Mesodermal cell (in vitro differentiated cells): Measurements from ENCODE around the gene BEAN1.

Experiments
- H3K27ac ChIP-seq: 2 replicates; pipeline ENCODE4 v1.7.0; 2013; ENCODE audit warnings: mild to moderate bottlenecking, low read depth, low read length, moderate library complexity; ENCODE audit not compliant: severe bottlenecking
- H3K36me3 ChIP-seq: 2 replicates; pipeline ENCODE4 v1.7.1; 2013; ENCODE audit warnings: mild to moderate bottlenecking, low read length, moderate library complexity; ENCODE audit not compliant: control insufficient read depth, insufficient read depth
- H3K4me1 ChIP-seq: one replicate; pipeline ENCODE4 v1.7.1; 2013; ENCODE audit warnings: mild to moderate bottlenecking, low read length; ENCODE audit not compliant: insufficient read depth, control insufficient read depth, poor library complexity, severe bottlenecking
- H3K4me3 ChIP-seq: 2 replicates; pipeline ENCODE4 v1.7.0; 2013; ENCODE audit warnings: low read length, control low read depth, mild to moderate bottlenecking; ENCODE audit not compliant: insufficient read depth, poor library complexity, severe bottlenecking; ENCODE audit errors: extremely low read depth
- H3K9me3 ChIP-seq: 2 replicates; pipeline ENCODE4 v1.7.1; 2013; ENCODE audit warnings: mild to moderate bottlenecking, low read length, moderate library complexity; ENCODE audit not compliant: control insufficient read depth
- WGBS, 2 experiments: methylation state at CpG; one replicate each; pipeline ENCODE4 v1.1.5; 2013; ENCODE audit warnings: missing lambda C conversion rate in 2 of 2; ENCODE audit not compliant: insufficient coverage in 2 of 2; 5-methylcytosine and 5-hydroxymethylcytosine counted together

Gene BEAN1

DNA sequence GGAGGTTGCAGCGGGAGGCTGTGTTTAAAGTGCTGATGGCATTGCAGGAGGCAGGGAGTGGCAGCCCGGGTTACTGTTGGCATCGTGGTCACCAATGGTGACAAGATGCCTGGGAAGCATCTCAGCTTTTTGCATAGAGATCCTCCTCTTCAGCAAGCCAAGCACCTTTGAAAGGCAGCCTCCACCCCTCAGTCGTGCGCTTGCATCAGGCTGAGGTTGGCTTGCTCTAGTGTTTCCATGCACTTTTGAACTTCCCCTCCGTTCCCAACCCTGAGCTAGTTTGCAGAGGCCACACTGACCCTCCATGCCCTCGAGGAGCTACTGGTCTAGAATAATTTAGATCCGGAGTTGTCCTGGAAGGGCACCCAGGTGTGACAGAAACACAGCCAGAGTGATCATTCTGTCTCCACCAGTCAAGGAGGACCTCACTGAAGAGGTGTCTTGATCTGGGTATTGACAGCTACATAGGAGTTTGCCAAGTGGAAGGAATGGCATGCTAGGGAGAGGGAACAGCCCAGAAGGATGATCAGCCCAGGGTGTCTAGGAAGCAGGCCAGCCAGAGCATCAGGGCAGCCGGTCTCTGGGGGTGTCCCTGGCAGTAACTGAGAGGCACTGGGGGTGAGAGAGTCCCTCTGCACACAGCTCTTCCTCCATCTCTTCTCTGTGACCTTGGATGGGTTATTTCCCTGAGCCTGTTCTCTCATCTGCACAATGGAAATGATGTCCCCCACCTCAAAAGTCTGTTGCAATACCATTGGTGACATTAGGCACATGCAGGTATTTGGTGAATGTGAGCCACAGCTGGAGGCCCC lies 7.7 kb downstream of the BEAN1 start:
- Histone ChIP-seq H3K4me3 (no peak overlapping the region), H3K27ac (no peak overlapping the region), H3K9me3 (no peaks in the 10 kb centered on the region), H3K4me1 (peaks cover 7% of the 10 kb centered on the region), H3K36me3 (no peaks in the 10 kb centered on the region)
- 83 to 93% methylated on average over 7 of the region's 9 CpGs for WGBS, 2 experiments

DNA sequence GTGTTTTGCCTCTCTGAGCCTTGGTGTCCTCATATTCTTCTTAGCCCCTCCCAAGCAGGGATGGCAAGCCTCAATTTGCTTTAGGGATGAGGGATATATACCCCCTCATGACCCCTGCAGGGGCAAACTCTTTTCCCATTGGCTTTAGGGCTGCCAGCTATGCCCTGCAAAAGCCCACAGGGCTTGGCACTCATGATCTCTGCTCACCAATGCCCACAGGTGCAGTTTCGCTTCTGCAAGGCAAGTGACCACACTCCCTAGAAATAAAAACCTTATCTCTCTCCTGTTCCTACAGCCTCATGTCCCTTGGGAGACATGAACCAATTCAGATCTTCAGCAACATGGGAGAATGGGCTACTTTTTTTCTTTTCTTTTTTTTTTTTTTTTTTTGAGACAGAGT lies 8.8 kb downstream of the BEAN1 start:
- 100% methylated on average over 1 of the region's 1 CpG; no CpG with 5 or more reads in 1 of the 2 experiments for WGBS, 2 experiments
- Histone ChIP-seq H3K4me1 (peaks cover 7% of the 10 kb centered on the region), H3K9me3 (no peaks in the 10 kb centered on the region), H3K4me3 (no peak overlapping the region), H3K27ac (no peak overlapping the region), H3K36me3 (no peaks in the 10 kb centered on the region)

DNA sequence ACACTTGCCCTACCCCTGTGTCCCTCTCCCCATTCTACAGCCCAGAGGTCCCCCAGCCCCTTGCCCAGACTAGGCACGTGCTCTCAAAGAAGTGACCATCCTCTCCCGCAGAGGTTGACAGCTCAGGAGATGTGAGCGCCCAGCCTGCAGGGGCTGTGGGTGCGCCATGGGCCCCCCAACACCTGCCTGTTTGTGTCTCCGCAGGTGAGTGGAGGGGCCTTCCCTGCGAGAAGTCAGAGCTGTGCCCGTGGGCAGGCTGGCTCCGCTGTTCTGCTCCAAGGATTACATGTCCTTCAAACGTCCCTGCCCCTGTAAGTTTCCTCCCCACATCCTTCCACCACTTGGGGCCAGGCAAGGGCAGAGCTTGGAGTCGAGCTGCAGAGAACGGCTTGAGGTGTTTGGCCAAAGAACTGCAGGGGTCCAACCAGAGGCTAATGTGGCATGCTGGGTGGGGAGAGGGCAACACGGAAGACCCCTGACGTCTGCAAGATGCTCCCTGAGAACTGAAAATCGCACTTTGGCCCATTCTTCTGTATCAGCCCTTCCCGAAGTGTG lies 10.4 kb downstream of the BEAN1 start:
- no peaks in the 10 kb centered on the region for H3K36me3 ChIP-seq
- WGBS, 2 experiments: 81% methylated on average over 9 to 12 of the region's 15 CpGs
- peaks cover 7% of the 10 kb centered on the region for H3K4me1 ChIP-seq
- H3K9me3 ChIP-seq: no peaks in the 10 kb centered on the region
- H3K4me3 ChIP-seq: no peak overlapping the region
- H3K27ac ChIP-seq: no peak overlapping the region

DNA sequence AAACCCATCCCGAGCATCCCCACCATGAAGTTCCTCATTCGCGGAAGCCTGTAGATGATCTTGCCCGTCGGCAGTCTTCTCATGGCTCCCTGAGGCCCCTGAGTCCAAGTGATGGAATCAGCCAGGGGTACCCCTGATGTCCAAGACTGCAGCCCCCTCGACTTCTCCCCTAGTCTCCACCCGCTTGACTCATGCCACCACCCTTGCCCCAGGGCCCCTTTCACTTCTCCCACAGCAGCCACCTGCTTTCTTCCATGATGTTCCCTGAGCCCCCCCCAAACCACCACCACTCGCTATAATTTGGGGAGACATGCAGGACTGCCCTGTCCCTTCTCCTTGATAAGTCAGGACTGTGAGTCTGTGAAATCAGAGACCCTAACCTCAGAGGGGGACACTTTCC lies 11.4 kb downstream of the BEAN1 start:
- Histone ChIP-seq H3K4me3 (no peak overlapping the region), H3K9me3 (no peaks in the 10 kb centered on the region), H3K27ac (no peak overlapping the region), H3K4me1 (peaks cover 2% of the 10 kb centered on the region), H3K36me3 (no peaks in the 10 kb centered on the region)
- WGBS, 2 experiments: 94 to 95% methylated on average over 7 of the region's 8 CpGs

DNA sequence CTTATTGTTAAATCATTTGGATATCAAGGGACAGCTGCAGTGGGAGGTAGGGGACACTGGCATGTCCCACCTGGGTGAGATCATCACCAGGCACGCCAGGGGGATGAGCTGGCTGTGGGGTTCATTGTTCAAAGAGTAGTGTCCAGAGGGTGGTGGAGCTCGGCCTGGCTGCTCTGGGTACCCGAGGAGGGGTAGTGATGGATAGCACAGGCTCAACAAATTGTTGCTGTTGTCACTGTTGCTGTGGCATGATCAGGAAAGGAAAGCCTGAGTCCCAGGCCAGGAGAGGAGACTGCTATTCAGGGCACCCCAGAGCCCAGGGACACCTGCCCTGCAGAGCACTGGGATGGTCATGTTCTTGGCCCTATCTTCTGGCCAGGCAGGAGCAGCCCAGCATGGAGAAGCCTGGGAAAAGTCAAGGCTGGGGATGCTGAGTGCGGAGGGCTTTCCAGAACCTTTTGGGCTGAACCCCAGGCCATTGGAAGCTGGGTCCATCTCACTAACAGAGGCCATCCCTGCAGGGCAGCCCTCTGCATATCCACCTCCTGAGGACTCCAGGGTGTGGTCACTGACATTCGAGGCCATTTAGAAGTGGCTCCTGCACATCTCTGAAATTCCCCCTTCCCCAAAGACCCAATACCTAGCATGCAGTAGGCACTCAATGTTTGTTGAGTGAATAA lies 12.1 kb downstream of the BEAN1 start:
- WGBS, 2 experiments: 81 to 95% methylated on average over 5 of the region's 5 CpGs
- Histone ChIP-seq H3K9me3 (no peaks in the 10 kb centered on the region), H3K4me3 (no peak overlapping the region), H3K36me3 (no peaks in the 10 kb centered on the region), H3K27ac (no peak overlapping the region), H3K4me1 (no peaks in the 10 kb centered on the region)

DNA sequence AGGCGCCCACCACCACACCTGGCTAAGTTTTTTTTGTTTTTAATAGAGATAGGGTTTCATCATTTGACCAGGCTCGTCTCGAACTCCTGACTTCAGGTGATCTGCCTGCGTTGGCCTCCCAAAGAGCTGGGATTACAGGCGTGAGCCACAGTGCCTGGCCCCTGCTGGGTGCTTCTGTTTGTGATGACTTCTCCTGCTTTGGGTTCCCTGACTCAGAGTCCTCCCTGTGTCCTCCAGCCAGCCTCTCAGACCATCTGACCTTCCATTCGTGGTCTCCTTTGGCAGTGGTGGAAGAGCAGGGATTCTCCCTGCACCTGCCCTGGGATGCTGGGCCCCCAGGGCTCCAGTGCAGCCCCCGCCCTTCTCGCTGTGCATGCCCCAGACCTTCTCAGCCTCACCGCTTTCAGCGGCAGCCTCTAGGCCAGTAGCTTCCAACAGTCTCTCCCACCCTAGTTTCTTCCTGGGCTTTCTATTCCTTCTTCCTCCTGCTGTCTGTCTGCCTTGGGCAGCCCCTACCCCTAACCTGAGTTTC lies 13.2 kb downstream of the BEAN1 start:
- Histone ChIP-seq H3K27ac (no peak overlapping the region), H3K4me1 (no peaks in the 10 kb centered on the region)
- WGBS, 2 experiments: 84 to 94% methylated on average over 3 to 8 of the region's 10 CpGs

GRCh38 chr16:66440970-66441369 lies 13.9 kb downstream of the BEAN1 start:
- Histone ChIP-seq H3K36me3 (no peaks in the 10 kb centered on the region), H3K9me3 (no peaks in the 10 kb centered on the region), H3K4me1 (no peaks in the 10 kb centered on the region), H3K27ac (no peak overlapping the region), H3K4me3 (no peak overlapping the region)
- WGBS, 2 experiments: 88 to 96% methylated on average over 10 of the region's 11 CpGs

More for the DNA sequence above, 13.2 kb downstream of the BEAN1 start:
- Histone ChIP-seq H3K9me3 (no peaks in the 10 kb centered on the region), H3K36me3 (no peaks in the 10 kb centered on the region), H3K4me3 (no peak overlapping the region)

GRCh38 chr16:66441586-66442375 lies 14.7 kb downstream of the BEAN1 start:
- H3K9me3 ChIP-seq: no peaks in the 10 kb centered on the region
- no peaks in the 10 kb centered on the region for H3K36me3 ChIP-seq
- no peak overlapping the region for H3K4me3 ChIP-seq
- no peaks in the 10 kb centered on the region for H3K4me1 ChIP-seq
- WGBS, 2 experiments: 83% methylated on average over 6 of the region's 7 CpGs
- no peak overlapping the region for H3K27ac ChIP-seq

- Histone ChIP-seq H3K4me3 (no peak overlapping the region), H3K9me3 (no peaks in the 10 kb centered on the region), H3K36me3 (no peaks in the 10 kb centered on the region), H3K4me1 (no peaks in the 10 kb centered on the region), H3K27ac (no peak overlapping the region)
- 93 to 95% methylated on average over 5 to 6 of the region's 6 CpGs for WGBS, 2 experiments
Observed at GRCh38 chr16:66442502-66443268, 15.6 kb downstream of the BEAN1 start.

DNA sequence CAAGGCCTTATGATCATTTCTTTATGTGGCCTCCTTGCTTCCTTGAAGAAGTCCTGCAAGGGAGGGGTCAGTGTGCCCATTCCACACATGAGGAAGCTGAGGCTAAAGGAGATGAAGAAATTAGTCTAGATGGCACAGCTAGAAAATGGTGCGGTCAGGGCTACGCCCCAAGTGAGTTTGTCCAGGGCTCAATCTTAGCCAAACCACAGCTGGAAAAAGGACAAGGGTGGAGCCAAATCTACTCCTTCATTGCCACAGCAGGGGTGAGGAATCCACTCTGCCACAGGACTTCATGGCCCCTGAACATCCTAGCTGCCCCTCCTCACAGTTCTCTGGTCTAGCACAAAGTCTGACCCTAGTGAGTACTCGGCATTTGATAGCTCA lies 16.2 kb downstream of the BEAN1 start:
- Histone ChIP-seq H3K4me3 (no peak overlapping the region), H3K27ac (no peak overlapping the region), H3K9me3 (no peaks in the 10 kb centered on the region), H3K36me3 (no peaks in the 10 kb centered on the region), H3K4me1 (no peaks in the 10 kb centered on the region)
- 95 to 97% methylated on average over 3 of the region's 3 CpGs for WGBS, 2 experiments
